Superior temporal gyrus (tissue), 1 donor: ENCODE results near the gene ABHD14A.
"Not testable (repeated sequence)": the region's sequence is repeated elsewhere in the genome, so short reads cannot be mapped to it uniquely, and the experiment has no call there.

Source experiments
- DNase-seq: peaks from one replicate; pipeline ENCODE4 v3.0.0-alpha.2; 2016; ENCODE audit errors: extremely low spot score

The ABHD14A gene

GRCh38 chr3:51974277-51974962, 444 bp upstream of the ABHD14A start:
- no peak for DNase-seq

GRCh38 chr3:51975852-51976549, 1.1 kb downstream of the ABHD14A start:
- DNase-seq: peak; percentile 86

- no peak for DNase-seq
Observed at GRCh38 chr3:51977446-51978142, 2.7 kb downstream of the ABHD14A start.

- no peak for DNase-seq
Observed at GRCh38 chr3:51978143-51978502, 3.3 kb downstream of the ABHD14A start.

DNA sequence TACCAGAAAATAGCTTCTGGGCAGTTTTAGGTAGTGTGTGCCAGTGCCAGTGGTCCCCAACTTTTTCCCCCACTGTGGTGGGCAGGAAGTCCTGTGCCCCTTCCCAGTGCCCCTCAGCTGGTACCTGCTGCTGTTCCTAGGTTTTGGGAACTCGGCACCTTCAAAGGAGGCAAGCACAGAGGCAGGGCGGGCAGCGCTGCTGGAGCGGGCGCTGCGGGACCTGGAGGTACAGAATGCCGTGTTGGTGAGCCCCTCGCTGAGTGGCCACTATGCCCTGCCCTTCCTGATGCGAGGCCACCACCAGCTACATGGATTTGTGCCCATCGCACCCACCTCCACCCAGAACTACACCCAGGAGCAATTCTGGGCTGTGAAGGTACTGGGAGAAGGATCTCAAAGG, 5.4 kb downstream of the ABHD14A start:
- DNase-seq: no peak

GRCh38 chr3:51982352-51982837, 7.5 kb downstream of the ABHD14A start:
- DNase-seq: peak; percentile 45

GRCh38 chr3:51982838-51983577, 8.1 kb downstream of the ABHD14A start, which contains the start of gene ACY1:
Gene ACY1 (plus strand): TSS chr3:51983535. CDS start chr3:51984065, 530 bp downstream.
- DNase-seq: peak; percentile 72

DNA sequence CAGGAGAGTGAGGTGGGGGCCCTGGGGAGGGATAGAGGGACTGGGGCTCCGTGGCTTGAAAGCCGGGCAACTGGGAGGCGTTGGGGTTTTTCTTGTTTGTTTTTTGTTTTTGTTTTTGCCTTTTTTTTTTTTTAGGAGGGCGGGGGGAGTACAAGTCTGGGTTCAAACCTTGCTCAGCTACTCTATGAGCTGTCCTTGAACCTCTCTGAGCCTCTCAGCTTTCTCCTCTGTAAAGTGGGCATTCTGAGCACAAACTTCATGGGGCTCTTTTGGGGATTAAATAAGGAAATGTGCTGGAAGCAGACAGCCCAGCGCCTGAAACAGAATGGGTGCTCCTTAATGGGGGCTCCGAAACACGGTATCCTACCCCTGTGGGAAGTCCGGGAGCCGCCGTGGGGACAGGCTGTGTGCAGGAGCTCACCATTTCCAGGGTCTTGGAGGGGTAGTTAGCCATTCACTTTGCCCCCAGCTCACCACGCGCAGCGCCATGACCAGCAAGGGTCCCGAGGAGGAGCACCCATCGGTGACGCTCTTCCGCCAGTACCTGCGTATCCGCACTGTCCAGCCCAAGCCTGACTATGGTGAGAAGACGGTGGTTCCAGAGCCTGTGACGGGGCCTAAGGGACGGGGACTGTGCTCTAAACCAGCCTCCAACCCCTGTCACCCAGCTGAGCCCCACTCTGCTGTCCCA, 8.9 kb downstream of the ABHD14A start:
- DNase-seq: no peak

DNA sequence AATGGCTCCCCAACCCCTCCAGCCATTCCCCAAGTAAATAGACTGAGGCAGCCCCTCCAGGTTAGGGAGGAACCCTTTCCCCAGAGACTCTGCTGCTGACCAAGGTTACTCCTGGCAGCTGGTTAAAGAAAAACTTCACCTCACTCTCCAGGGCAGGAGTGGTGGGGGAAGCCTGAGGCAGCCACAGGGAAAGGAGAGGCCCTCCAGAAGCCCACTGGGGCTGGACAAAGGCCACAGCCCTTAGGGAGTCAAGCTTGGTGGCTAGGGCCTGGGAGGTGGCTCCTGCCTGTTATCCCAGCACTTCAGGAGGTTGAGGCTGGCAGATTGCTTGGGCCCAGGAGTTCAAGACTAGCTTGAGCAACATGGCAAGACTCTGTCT, 9.4 kb downstream of the ABHD14A start:
- DNase-seq: no peak

DNA sequence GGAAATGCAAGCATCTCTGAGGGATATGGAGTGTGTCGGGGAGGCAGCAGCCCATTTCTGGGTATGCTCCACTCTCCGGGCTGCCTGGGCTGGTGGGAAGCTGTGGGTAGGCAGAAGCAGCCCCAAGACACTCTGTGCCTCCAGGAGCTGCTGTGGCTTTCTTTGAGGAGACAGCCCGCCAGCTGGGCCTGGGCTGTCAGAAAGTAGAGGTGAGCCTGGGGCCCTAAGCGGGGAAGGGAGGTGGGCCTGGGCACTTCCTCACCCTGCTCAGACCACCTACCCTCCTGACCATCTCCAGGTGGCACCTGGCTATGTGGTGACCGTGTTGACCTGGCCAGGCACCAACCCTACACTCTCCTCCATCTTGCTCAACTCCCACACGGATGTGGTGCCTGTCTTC, 10.2 kb downstream of the ABHD14A start:
- no peak for DNase-seq

GRCh38 chr3:51986010-51986947, 11.4 kb downstream of the ABHD14A start:
- no peak for DNase-seq

DNA sequence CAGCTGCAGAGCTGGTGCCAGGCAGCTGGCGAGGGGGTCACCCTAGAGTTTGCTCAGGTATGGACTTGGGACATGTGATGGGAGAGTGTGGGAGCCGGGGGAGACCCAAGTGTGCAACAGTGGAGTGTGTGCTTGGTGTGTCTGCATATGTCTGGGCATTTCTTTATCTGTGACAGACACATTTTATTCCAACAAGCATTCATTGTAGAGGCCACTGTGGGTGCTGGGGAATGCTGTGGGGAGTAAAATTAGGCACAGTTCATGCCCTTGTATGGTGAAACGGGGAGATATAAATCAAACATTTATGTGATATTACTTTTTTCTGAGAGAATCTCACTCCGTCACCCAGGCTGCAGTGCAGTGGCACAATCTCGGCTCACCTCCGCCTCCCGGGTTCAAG, 12.7 kb downstream of the ABHD14A start:
- DNase-seq: no peak

- no peak for DNase-seq
Observed at GRCh38 chr3:51988286-51989146, 13.7 kb downstream of the ABHD14A start.

DNA sequence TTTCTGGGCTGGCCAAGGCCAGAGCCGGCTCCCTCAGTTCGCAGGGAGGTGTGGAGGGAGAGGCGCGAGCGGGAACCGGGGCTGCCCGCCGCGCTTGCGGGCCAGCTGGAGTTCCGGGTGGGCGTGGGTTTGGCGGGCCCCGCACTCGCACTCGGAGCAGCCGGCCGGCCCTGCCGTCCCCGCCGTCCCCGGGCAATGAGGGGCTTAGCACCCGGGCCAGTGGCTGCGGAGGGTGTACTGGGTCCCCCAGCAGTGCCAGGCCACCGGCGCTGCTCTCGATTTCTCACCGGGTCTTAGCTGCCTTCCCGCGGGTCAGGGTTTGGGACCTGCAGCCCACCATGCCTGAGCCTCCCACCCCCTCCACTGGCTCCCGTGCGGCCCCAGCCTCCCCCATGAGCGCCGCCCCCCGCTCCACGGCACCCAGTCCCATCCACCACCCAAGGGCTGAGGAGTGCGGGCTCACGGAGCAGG, 15.7 kb downstream of the ABHD14A start:
- DNase-seq: not testable (repeated sequence)

GRCh38 chr3:51992017-51992682, 17.3 kb downstream of the ABHD14A start:
- no peak for DNase-seq

GRCh38 chr3:51993657-51994056, 18.8 kb downstream of the ABHD14A start:
- not testable (repeated sequence) for DNase-seq

GRCh38 chr3:51994530-51994929, 19.7 kb downstream of the ABHD14A start:
- DNase-seq: no peak

GRCh38 chr3:51995346-51996163, 20.7 kb downstream of the ABHD14A start, which contains the start of gene RPL29:
Gene RPL29 (minus strand): TSS chr3:51995895. CDS start chr3:51995461, 434 bp downstream.
- peak; percentile 97 for DNase-seq
